GM23338 (cell line): ENCODE data around the gene KISS1. TPM values are rescaled to one million over a fixed set of nuclear protein-coding genes. Genes with fewer than 3 reads are reported as not detected.

Experiments used
- ATAC-seq: fragments of 200-7000 bp; cut with Tn5 transposase; 3 replicates; pipeline ENCODE4 v1.9.1; 2020
- DNase-seq: peaks from one replicate; pipeline ENCODE4 v3.0.0-alpha.2; 2015; ENCODE audit warnings: low spot score
- H2AFZ ChIP-seq: fragments of 200-600 bp; sonication (generic); 2 replicates; pipeline ENCODE4 v1.8.0; 2016; ENCODE audit warnings: antibody characterized with exemption, mild to moderate bottlenecking, moderate library complexity
- H3F3A ChIP-seq: fragments of 200-600 bp; sonication (generic); replicated peaks from 2 replicates; pipeline ENCODE4 v1.8.0; 2017; ENCODE audit warnings: antibody characterized with exemption, mixed run types, low read depth
- H3K27ac ChIP-seq: fragments of 200-600 bp; sonication (generic); 2 replicates; pipeline ENCODE4 v1.6.1; 2016; ENCODE audit warnings: low read depth
- H3K27me3 ChIP-seq: fragments of 200-600 bp; sonication (generic); 2 replicates; pipeline ENCODE4 v1.8.0; 2016; ENCODE audit warnings: mild to moderate bottlenecking, mixed run types, moderate library complexity; ENCODE audit not compliant: insufficient read depth
- H3K36me3 ChIP-seq: fragments of 200-600 bp; sonication (generic); 2 replicates; pipeline ENCODE4 v1.8.0; 2016; ENCODE audit warnings: mild to moderate bottlenecking; ENCODE audit not compliant: insufficient read depth
- H3K4me1 ChIP-seq: fragments of 200-600 bp; sonication (generic); 2 replicates; pipeline ENCODE4 v1.8.0; 2016; ENCODE audit warnings: mild to moderate bottlenecking, moderate library complexity; ENCODE audit not compliant: insufficient read depth
- H3K4me2 ChIP-seq: fragments of 200-600 bp; sonication (generic); 2 replicates; pipeline ENCODE4 v1.7.1; 2017; ENCODE audit warnings: mixed run types
- H3K4me3 ChIP-seq: fragments of 200-600 bp; sonication (generic); 2 replicates; pipeline ENCODE4 v1.6.1; 2016; ENCODE audit warnings: mixed run types
- H3K79me2 ChIP-seq: fragments of 200-600 bp; sonication (generic); replicated peaks from 2 replicates; pipeline ENCODE4 v1.8.0; 2017; ENCODE audit warnings: mild to moderate bottlenecking; ENCODE audit not compliant: insufficient read depth
- H3K9me2 ChIP-seq: fragments of 200-600 bp; sonication (generic); 2 replicates; pipeline ENCODE4 v1.8.0; 2017; ENCODE audit not compliant: insufficient read depth
- H4K20me1 ChIP-seq: fragments of 200-600 bp; sonication (generic); replicated peaks from 2 replicates; pipeline ENCODE4 v1.8.0; 2017; ENCODE audit warnings: mild to moderate bottlenecking; ENCODE audit not compliant: insufficient read depth
- H3K27ac Mint-ChIP-seq: 2 replicates; pipeline ENCODE4 v1.8.0; 2020; ENCODE audit warnings: inconsistent platforms, mild to moderate bottlenecking, moderate library complexity, mixed read lengths
- H3K27me3 Mint-ChIP-seq: 3 replicates; pipeline ENCODE4 v1.8.0; 2022; ENCODE audit warnings: low read depth, mild to moderate bottlenecking, moderate library complexity, mixed read lengths, inconsistent platforms; ENCODE audit not compliant: insufficient read depth, poor library complexity
- H3K36me3 Mint-ChIP-seq: 3 replicates; pipeline ENCODE4 v1.8.0; 2021; ENCODE audit warnings: low read depth, mild to moderate bottlenecking, inconsistent platforms, moderate library complexity, mixed read lengths
- H3K4me1 Mint-ChIP-seq: 3 replicates; pipeline ENCODE4 v1.8.0; 2020; ENCODE audit warnings: mild to moderate bottlenecking, inconsistent platforms, mixed read lengths
- H3K4me3 Mint-ChIP-seq: 3 replicates; pipeline ENCODE4 v1.8.0; 2021; ENCODE audit warnings: moderate library complexity, mild to moderate bottlenecking, inconsistent platforms, mixed read lengths
- H3K9me3 Mint-ChIP-seq: 3 replicates; pipeline ENCODE4 v1.8.0; 2020; ENCODE audit warnings: moderate library complexity, mild to moderate bottlenecking, inconsistent platforms, mixed read lengths
- CREB1 ChIP-seq: fragments of 250-450 bp; sonication (Bioruptor Pico); IDR thresholded peaks from 2 replicates; pipeline ENCODE4 v1.5.0; 2020; ENCODE audit warnings: low read depth, mild to moderate bottlenecking, moderate library complexity
- ETS1 ChIP-seq: IDR thresholded peaks from 2 replicates; pipeline ENCODE4 v1.6.1; 2016; ENCODE audit warnings: antibody characterized with exemption
- EZH2 ChIP-seq: fragments of 200-600 bp; sonication (generic); IDR thresholded peaks from one replicate; pipeline ENCODE4 v1.8.0; 2017; ENCODE audit warnings: antibody characterized with exemption, mild to moderate bottlenecking, low read depth; ENCODE audit not compliant: unreplicated experiment
- EZH2phosphoT487 ChIP-seq: fragments of 200-600 bp; sonication (generic); IDR thresholded peaks from one replicate; pipeline ENCODE4 v1.8.1; 2018; ENCODE audit warnings: antibody characterized with exemption; ENCODE audit not compliant: unreplicated experiment
- JUNB ChIP-seq: IDR thresholded peaks from one replicate; pipeline ENCODE4 v1.6.1; 2016; ENCODE audit warnings: antibody characterized with exemption; ENCODE audit not compliant: unreplicated experiment
- NANOG ChIP-seq: IDR thresholded peaks from 2 replicates; pipeline ENCODE4 v1.6.1; 2016; ENCODE audit warnings: antibody characterized with exemption, borderline replicate concordance
- REST ChIP-seq: IDR thresholded peaks from one replicate; pipeline ENCODE4 v1.6.1; 2018; ENCODE audit warnings: antibody characterized with exemption; ENCODE audit not compliant: unreplicated experiment
- STAT1 ChIP-seq: IDR thresholded peaks from one replicate; pipeline ENCODE4 v1.6.1; 2016; ENCODE audit warnings: antibody characterized with exemption; ENCODE audit not compliant: unreplicated experiment
- ZNF114 ChIP-seq: fragments of 250-450 bp; sonication (Bioruptor Pico); IDR thresholded peaks from 2 replicates; pipeline ENCODE4 v1.5.0; 2020; ENCODE audit warnings: mild to moderate bottlenecking, moderate library complexity
- ZNF331 ChIP-seq: fragments of 250-450 bp; sonication (Bioruptor Pico); IDR thresholded peaks from 2 replicates; pipeline ENCODE4 v1.5.0; 2020; ENCODE audit warnings: low read depth, mild to moderate bottlenecking, moderate library complexity
- ZNF462 ChIP-seq: fragments of 250-450 bp; sonication (Bioruptor Pico); IDR thresholded peaks from 2 replicates; pipeline ENCODE4 v1.5.0; 2020; ENCODE audit warnings: mild to moderate bottlenecking, moderate library complexity
- polyA plus RNA-seq: library from polyadenylated mRNA; unstranded; fragments of >200 nt; fragmentation: Nextera tagmentation; extraction: Ambion mirVana; gene quantifications from 2 replicates; pipeline ENCODE4 v1.2.1, GENCODE V29; 2016
- total RNA-seq: library from RNA; depleted of rRNA; stranded (reverse); fragments of >200 nt; shearing (Covaris generic); gene quantifications from 2 replicates; pipeline ENCODE4 v1.2.3, GENCODE V29; 2014

KISS1 gene
- total and polyA plus RNA-seq, 2 experiments from 2014 or later = not detected

GRCh38 chr1:204242920-204243319, 46.6 kb upstream of the KISS1 start (continued):
- TF ChIP-seq REST (no peak), ZNF462 (no peak)

- ATAC-seq (no peak), DNase-seq (no peak)
- Histone ChIP-seq H3K9me2 (no peaks in the 10 kb centered on the region), H3K4me2 (no peak overlapping the region), H3K4me1 (no peaks in the 10 kb centered on the region), H3F3A (no peaks in the 10 kb centered on the region), H3K27me3 (no peaks in the 10 kb centered on the region), H3K36me3 (no peaks in the 10 kb centered on the region), H3K27ac (no peak overlapping the region), H3K79me2 (no peaks in the 10 kb centered on the region), H2AFZ (no peak overlapping the region), H4K20me1 (no peaks in the 10 kb centered on the region), H3K4me3 (no peak overlapping the region)
- Mint-ChIP-seq H3K4me3 (no peak overlapping the region), H3K36me3 (peaks cover 52% of the 10 kb centered on the region), H3K4me1 (no peaks in the 10 kb centered on the region), H3K27ac (no peak overlapping the region), H3K27me3 (peaks cover 6% of the 10 kb centered on the region), H3K9me3 (no peaks in the 10 kb centered on the region)
- TF ChIP-seq STAT1 (no peak), CREB1 (CRISPR knock-in tag) (no peak), ZNF114 (CRISPR knock-in tag) (no peak), ZNF331 (CRISPR knock-in tag) (no peak), NANOG (no peak), ETS1 (no peak), JUNB (no peak), EZH2 (no peak), EZH2phosphoT487 (no peak)
Observed at GRCh38 chr1:204241914-204242313, 45.6 kb upstream of the KISS1 start.
